Prostate gland (tissue), 2 donors: ENCODE measurements around the gene MILR1.

Experiments used
- POLR2A ChIP-seq: fragments of 450-650 bp; IDR thresholded peaks from one replicate; pipeline ENCODE4 v1.6.1; 2016; ENCODE audit warnings: antibody characterized with exemption, mild to moderate bottlenecking
- POLR2AphosphoS5 ChIP-seq: sonication (generic); formaldehyde crosslinking; IDR thresholded peaks from one replicate; pipeline ENCODE4 v1.6.1; 2017; ENCODE audit warnings: antibody characterized with exemption
- TF ChIP-seq, protein P1 (sequence below), 4 experiments: fragments of 200-600 bp in 2 of 4; fragments of 450-650 bp in 2 of 4; sonication (generic) in 2 of 4; IDR thresholded peaks; 1 replicate in 3 of 4; 2 replicates in 1 of 4; pipeline ENCODE4 v1.5.1; 2016 to 2019; ENCODE audit warnings: antibody characterized with exemption in 4 of 4, mild to moderate bottlenecking in 2 of 4, moderate library complexity in 2 of 4

DNA sequence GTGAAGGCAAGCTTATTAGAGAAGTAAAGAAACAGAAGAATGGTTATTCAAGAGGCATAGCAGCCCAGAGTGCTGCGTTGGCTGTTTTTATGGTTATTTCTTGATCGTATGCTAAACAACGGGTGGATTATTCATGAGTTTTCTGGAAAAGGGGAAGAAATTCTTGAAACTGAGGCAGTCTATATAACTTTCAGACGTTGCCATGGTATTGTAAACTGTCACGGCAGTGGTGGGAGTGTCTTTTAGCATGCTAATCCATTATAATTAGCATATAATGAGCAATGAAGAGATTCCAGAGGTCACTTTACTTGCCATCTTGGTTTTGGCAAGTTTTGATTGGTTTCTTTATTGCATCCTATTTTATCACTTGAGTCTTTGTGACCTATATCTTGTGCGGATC is 17.4 kb upstream of the MILR1 start:
- TF ChIP-seq, protein P1, sequence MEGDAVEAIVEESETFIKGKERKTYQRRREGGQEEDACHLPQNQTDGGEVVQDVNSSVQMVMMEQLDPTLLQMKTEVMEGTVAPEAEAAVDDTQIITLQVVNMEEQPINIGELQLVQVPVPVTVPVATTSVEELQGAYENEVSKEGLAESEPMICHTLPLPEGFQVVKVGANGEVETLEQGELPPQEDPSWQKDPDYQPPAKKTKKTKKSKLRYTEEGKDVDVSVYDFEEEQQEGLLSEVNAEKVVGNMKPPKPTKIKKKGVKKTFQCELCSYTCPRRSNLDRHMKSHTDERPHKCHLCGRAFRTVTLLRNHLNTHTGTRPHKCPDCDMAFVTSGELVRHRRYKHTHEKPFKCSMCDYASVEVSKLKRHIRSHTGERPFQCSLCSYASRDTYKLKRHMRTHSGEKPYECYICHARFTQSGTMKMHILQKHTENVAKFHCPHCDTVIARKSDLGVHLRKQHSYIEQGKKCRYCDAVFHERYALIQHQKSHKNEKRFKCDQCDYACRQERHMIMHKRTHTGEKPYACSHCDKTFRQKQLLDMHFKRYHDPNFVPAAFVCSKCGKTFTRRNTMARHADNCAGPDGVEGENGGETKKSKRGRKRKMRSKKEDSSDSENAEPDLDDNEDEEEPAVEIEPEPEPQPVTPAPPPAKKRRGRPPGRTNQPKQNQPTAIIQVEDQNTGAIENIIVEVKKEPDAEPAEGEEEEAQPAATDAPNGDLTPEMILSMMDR (IDR thresholded peaks at IDR 0.05) = no peak
- TF ChIP-seq POLR2A (no peak), POLR2AphosphoS5 (no peak)
